Epithelial cell of esophagus (primary cell): ENCODE measurements around the gene IP6K2.
A peak's percentile ranks its signal among the peaks of the same experiment; 100 is the strongest.

ENCODE experiments used
- DNase-seq: peaks from one replicate; pipeline ENCODE4 v3.0.0; 2010; ENCODE audit warnings: low read depth
- H3K4me3 ChIP-seq: 2 replicates; pipeline ENCODE4 v1.5.1; 2011; ENCODE audit warnings: mild to moderate bottlenecking, low read length, control low read depth
- CTCF ChIP-seq: IDR thresholded peaks from 2 replicates; pipeline ENCODE4 v1.5.1; 2011; ENCODE audit warnings: low read depth, mild to moderate bottlenecking, low read length, control low read depth, inconsistent platforms; ENCODE audit not compliant: insufficient read depth; ENCODE audit errors: missing control alignments

Gene IP6K2

GRCh38 chr3:48662145-48662752 is 54.8 kb downstream of the IP6K2 start:
- peak overlapping the region; percentile 16 for H3K4me3 ChIP-seq
- TF ChIP-seq CTCF, result no peak
- no peak for DNase-seq

GRCh38 chr3:48661501-48662144 is 55.4 kb downstream of the IP6K2 start:
- peak; percentile 61 for DNase-seq
- H3K4me3 ChIP-seq, result peak overlapping the region; percentile 33
- no peak for TF ChIP-seq CTCF

GRCh38 chr3:48660800-48661400 is 56.1 kb downstream of the IP6K2 start:
- TF ChIP-seq CTCF, result no peak
- no peak overlapping the region for H3K4me3 ChIP-seq
- DNase-seq, result no peak

GRCh38 chr3:48656841-48657281 is 60.2 kb downstream of the IP6K2 start:
- DNase-seq, result no peak
- peak overlapping the region; percentile 38 for H3K4me3 ChIP-seq
- no peak for TF ChIP-seq CTCF

GRCh38 chr3:48656061-48656840 is 60.8 kb downstream of the IP6K2 start:
- TF ChIP-seq CTCF, result peak; percentile 31
- DNase-seq, result peak; percentile 91
- H3K4me3 ChIP-seq, result peak overlapping the region; percentile 38

GRCh38 chr3:48655606-48656005 is 61.4 kb downstream of the IP6K2 start:
- no peak overlapping the region for H3K4me3 ChIP-seq
- DNase-seq, result no peak
- no peak for TF ChIP-seq CTCF
